K562 (cell line): Measurements from ENCODE around the gene VWA1. TPM values are rescaled to one million over a fixed set of nuclear protein-coding genes. Genes with fewer than 3 reads are reported as not detected.

ENCODE experiments used
- ARID4B ChIP-seq: sonication (generic); formaldehyde crosslinking; IDR thresholded peaks from 2 replicates; pipeline ENCODE4 v1.8.0; 2022; ENCODE audit warnings: mild to moderate bottlenecking, missing genetic modification reagents
- ATF4 ChIP-seq: fragments of 450-650 bp; formaldehyde crosslinking; IDR thresholded peaks from 2 replicates; pipeline ENCODE4 v1.4.0; 2022; ENCODE audit warnings: mild to moderate bottlenecking, moderate library complexity
- CHCHD3 ChIP-seq: fragments of 250-450 bp; sonication (Bioruptor Pico); IDR thresholded peaks from 2 replicates; pipeline ENCODE4 v2.1.2; 2022; ENCODE audit warnings: mild to moderate bottlenecking
- CTBP1 ChIP-seq: fragments of 450-650 bp; IDR thresholded peaks from 2 replicates; pipeline ENCODE4 v1.6.1; 2016; ENCODE audit warnings: borderline replicate concordance
- E2F1 ChIP-seq: sonication (generic); formaldehyde crosslinking; IDR thresholded peaks from 2 replicates; pipeline ENCODE4 v1.8.1; 2023; ENCODE audit warnings: mild to moderate bottlenecking, missing genetic modification reagents, moderate library complexity
- ETV1 ChIP-seq: fragments of 450-650 bp; conservative IDR thresholded peaks from 2 replicates; pipeline ENCODE4 v1.6.1; 2016; ENCODE audit warnings: missing genetic modification characterization, control low read depth, low read depth, missing compliant biosample characterization
- FUS ChIP-seq: fragments of 200-400 bp; formaldehyde crosslinking; optimal IDR thresholded peaks from 2 replicates; pipeline ENCODE3; 2017; ENCODE audit warnings: low read depth, low read length
- HDGF ChIP-seq: fragments of 450-650 bp; IDR thresholded peaks from 2 replicates; pipeline ENCODE4 v1.6.1; 2016
- HLTF ChIP-seq: fragments of 450-650 bp; IDR thresholded peaks from 2 replicates; pipeline ENCODE4 v1.6.1; 2016
- IRF2 ChIP-seq: sonication (generic); formaldehyde crosslinking; IDR thresholded peaks from 2 replicates; pipeline ENCODE4 v1.8.1; 2022; ENCODE audit warnings: mild to moderate bottlenecking, missing genetic modification reagents
- LCOR ChIP-seq: sonication (generic); formaldehyde crosslinking; IDR thresholded peaks from 2 replicates; pipeline ENCODE4 v1.8.0; 2022; ENCODE audit warnings: mild to moderate bottlenecking, missing genetic modification reagents
- MAFF ChIP-seq: IDR thresholded peaks from 2 replicates; pipeline ENCODE4 v1.6.1; 2012; ENCODE audit warnings: low read length, improper control_type of control experiment
- MXD1 ChIP-seq: fragments of 250-450 bp; sonication (Bioruptor Pico); IDR thresholded peaks from 2 replicates; pipeline ENCODE4 v1.8.0; 2021; ENCODE audit warnings: borderline replicate concordance, mild to moderate bottlenecking, moderate library complexity; ENCODE audit not compliant: poor library complexity, severe bottlenecking
- RBM17 ChIP-seq: fragments of 200-400 bp; formaldehyde crosslinking; IDR thresholded peaks from 2 replicates; pipeline ENCODE4 v1.6.1; 2017; ENCODE audit warnings: low read depth, mild to moderate bottlenecking, low read length, borderline replicate concordance
- RHOXF2B ChIP-seq: fragments of 250-450 bp; sonication (Bioruptor Pico); conservative IDR thresholded peaks from 2 replicates; pipeline ENCODE4 v1.5.1; 2021
- RUNX1 ChIP-seq: sonication (generic); IDR thresholded peaks from 2 replicates; pipeline ENCODE4 v1.6.1; 2016; ENCODE audit warnings: antibody characterized with exemption, low read depth
- SLC30A9 ChIP-seq: fragments of 250-450 bp; sonication (Bioruptor Pico); IDR thresholded peaks from 2 replicates; pipeline ENCODE4 v1.8.0; 2022; ENCODE audit warnings: mild to moderate bottlenecking, moderate library complexity
- SMAD3 ChIP-seq: fragments of 450-650 bp; formaldehyde crosslinking; conservative IDR thresholded peaks from 2 replicates; pipeline ENCODE4 v1.4.0; 2020; ENCODE audit warnings: mild to moderate bottlenecking
- SOX6 ChIP-seq: fragments of 450-650 bp; IDR thresholded peaks from 2 replicates; pipeline ENCODE4 v1.6.1; 2014; ENCODE audit warnings: mild to moderate bottlenecking
- SRSF3 ChIP-seq: fragments of 200-400 bp; formaldehyde crosslinking; IDR thresholded peaks from 2 replicates; pipeline ENCODE4 v1.6.1; 2016; ENCODE audit warnings: mild to moderate bottlenecking, low read length, moderate library complexity; ENCODE audit not compliant: insufficient read depth
- STAT5A ChIP-seq: IDR thresholded peaks from 2 replicates; pipeline ENCODE4 v1.6.1; 2012; ENCODE audit warnings: low read length, inconsistent platforms, borderline replicate concordance
- XRCC5 ChIP-seq: fragments of 200-400 bp; formaldehyde crosslinking; IDR thresholded peaks from 2 replicates; pipeline ENCODE4 v1.6.1; 2017; ENCODE audit warnings: low read depth, mild to moderate bottlenecking, low read length
- ZKSCAN8 ChIP-seq: fragments of 200-800 bp; sonication (Bioruptor generic); IDR thresholded peaks from 2 replicates; pipeline ENCODE4 v1.6.1; 2016; ENCODE audit warnings: missing genetic modification characterization, missing compliant biosample characterization
- ZNF75A ChIP-seq: fragments of 450-650 bp; formaldehyde crosslinking; IDR thresholded peaks from 2 replicates; pipeline ENCODE4 v1.4.0; 2020; ENCODE audit warnings: mild to moderate bottlenecking
- polyA plus RNA-seq, 8 experiments: library from polyadenylated mRNA; depleted of rRNA in 4 of 8; stranded (reverse) in 5 of 8; unstranded in 3 of 8; fragments of >200 nt; fragmentation: Nextera tagmentation in 2 of 8; fragmentation: Illumina TruSeq in 1 of 8; extraction: Ambion mirVana in 2 of 8; extraction: Trizol in 1 of 8; gene quantifications; 2 replicates each; pipeline versions ENCODE4 v1.2.1 to v1.2.3, GENCODE V29; 2011 to 2014; ENCODE audit warnings: inconsistent platforms in 1 of 8, missing spikeins in 1 of 8
- total RNA-seq, 7 experiments: library from RNA; depleted of rRNA in 6 of 7; stranded (reverse); fragments of >200 nt in 6 of 7; fragmentation: Illumina TruSeq in 2 of 7; extraction: Trizol in 2 of 7; gene quantifications; 2 replicates each; pipeline versions ENCODE4 v1.2.1 to v1.2.3, GENCODE V29; 2011 to 2021; ENCODE audit warnings: low replicate concordance in 1 of 7

The VWA1 gene
- total and polyA plus RNA-seq, 9 of the 15 experiments (the other 6 are each of a cell fraction or from before 2014, with no cell fraction given), result 0.01 to 6.4 (median 0.85) TPM

GRCh38 chr1:1471389-1472052 is 36.0 kb downstream of the VWA1 start, which contains the start of gene ATAD3B (continued):
- peak; percentile 91 for TF ChIP-seq ARID4B (CRISPR knock-in tag)
- TF ChIP-seq LCOR (CRISPR knock-in tag), result peak; percentile 95
- no peak for TF ChIP-seq HDGF
- no peak for TF ChIP-seq ETV1 (tag)
- peak; percentile 74 for TF ChIP-seq E2F1
- TF ChIP-seq RUNX1, result no peak
- TF ChIP-seq SLC30A9 (CRISPR knock-in tag), result no peak
- TF ChIP-seq ZKSCAN8 (CRISPR knock-in tag), result no peak
- no peak for TF ChIP-seq SRSF3
- TF ChIP-seq MXD1, result peak; percentile 77
- no peak for TF ChIP-seq RBM17
- no peak for TF ChIP-seq FUS
- TF ChIP-seq RHOXF2B (CRISPR knock-in tag), result no peak
- no peak for TF ChIP-seq HLTF
- no peak for TF ChIP-seq SMAD3 (CRISPR knock-in tag)
- no peak for TF ChIP-seq IRF2
- TF ChIP-seq CTBP1, result peak; percentile 82
- TF ChIP-seq ZNF75A (CRISPR knock-in tag), result 0 out of 2 replicates have a peak, but pooled peaks have one; percentile 11
- no peak for TF ChIP-seq STAT5A
- TF ChIP-seq ATF4 (CRISPR knock-in tag), result no peak
- TF ChIP-seq SOX6, result no peak
- no peak for TF ChIP-seq MAFF
- no peak for TF ChIP-seq XRCC5
- TF ChIP-seq CHCHD3 (CRISPR knock-in tag), result no peak
